Activated T-cell treated with anti-CD3 and anti-CD28 coated beads for 1 hour (primary cell): ENCODE data around the gene FEV.
"Not testable (repeated sequence)": the region's sequence is repeated elsewhere in the genome, so short reads cannot be mapped to it uniquely, and the experiment has no call there.

Experiments
- DNase-seq: peaks from one replicate; pipeline ENCODE4 v3.0.0-alpha.2; 2020; ENCODE audit warnings: low read depth

Gene FEV

DNA sequence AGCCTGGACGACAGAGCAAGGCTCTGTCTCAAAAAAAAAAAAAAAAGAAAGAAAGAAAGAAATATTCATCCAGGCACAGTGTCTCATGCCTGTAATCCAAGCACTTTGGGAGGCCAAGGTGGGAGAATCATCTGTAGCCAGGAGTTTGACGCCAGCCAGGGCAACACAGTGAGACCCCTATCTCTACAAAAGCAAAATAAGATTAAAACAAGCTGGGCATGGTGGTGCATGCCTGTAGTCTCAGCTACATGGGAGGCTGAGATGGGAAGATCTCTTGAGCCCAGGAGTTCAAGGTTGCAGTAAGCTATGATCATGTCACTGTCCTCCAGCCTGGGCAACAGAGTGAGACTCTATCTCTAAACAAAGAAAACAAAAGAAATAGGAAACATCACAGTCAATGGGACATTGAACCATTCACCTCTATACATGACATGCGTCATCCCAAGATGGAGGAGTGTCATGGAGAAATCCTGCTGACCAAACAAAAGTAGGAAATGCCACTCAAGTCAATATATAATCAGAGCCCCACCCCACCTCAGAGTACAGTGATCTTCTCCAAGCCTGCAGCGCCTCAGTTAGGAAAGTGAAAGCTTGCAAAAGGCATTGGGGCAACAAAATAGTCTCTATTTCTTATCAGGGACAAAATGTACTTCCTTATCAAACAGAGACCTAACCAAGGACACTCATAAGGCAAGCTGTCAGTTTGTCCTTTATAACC, 9.8 kb downstream of the FEV start:
- DNase-seq = no peak

DNA sequence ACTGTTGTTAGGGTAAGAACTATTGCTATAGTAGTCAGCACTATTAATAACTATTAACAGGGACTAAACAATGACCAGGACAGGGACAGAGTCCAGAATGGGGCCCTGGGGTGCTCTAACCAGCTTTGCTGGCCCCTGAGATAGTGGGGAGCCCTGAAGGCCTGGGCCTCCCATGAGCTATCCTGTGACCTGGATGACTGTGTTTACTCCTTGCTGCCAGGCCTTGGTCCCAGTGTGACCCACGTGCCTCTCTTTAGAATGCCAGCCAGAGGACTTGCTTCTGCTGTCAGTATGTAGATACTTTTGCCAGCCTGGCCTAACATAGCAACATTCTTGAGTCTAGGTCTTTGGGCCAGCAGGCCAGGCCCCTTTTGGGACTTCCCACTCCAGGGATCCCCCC, 14.1 kb downstream of the FEV start:
- DNase-seq = no peak

DNA sequence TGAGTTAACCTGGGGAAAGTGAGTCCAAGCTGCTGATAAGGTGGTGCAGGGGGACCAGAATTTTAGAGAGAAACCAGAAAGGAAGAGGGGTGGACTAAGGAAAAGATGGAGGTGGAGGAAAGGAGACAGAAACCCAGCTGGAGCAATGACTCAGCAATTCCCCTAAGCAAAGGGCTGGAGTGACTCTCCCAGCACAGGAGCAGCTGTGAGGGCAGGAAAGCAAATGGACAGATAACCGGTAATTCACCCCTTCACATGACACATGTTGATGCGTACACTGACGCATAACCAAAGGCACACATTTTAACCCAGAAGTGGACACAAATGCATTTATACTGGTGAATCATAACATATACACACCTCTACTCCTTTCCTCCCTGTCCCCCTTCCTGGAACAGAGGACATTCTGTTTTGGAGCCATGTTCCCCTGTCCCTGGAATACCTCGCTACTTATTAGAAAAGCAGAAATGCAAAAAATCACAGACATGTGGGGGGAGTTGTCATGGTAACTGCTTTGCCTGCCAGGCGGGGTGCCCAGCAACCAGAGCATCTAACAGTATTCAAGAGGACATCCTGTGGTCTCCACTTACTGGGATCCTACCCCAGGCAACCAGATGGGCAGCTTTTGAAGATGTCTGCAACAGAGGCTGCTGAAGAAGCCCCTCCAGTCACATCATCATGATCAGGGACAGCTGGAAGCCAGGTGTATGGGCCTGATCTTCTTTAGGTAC, 20.8 kb downstream of the FEV start:
- DNase-seq = no peak

DNA sequence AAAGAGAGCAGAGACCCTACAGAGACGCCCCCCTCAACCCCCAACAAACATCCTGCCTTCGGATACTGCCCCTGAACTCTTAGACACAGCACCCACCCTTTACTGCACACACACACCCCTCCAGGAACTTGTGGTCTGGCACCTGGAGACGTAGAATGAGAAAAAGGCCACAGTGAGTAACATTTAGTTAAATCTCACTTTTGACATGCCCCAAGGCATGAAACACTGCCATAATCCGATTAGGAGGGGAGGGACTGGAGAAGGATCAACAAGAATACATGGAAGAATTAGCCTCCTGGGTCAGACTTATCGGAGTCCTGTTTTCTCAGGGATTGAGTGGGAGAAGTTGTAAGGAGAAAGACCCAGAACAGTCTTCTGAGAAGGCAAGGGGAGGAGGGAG, 21.4 kb downstream of the FEV start:
- no peak for DNase-seq

DNA sequence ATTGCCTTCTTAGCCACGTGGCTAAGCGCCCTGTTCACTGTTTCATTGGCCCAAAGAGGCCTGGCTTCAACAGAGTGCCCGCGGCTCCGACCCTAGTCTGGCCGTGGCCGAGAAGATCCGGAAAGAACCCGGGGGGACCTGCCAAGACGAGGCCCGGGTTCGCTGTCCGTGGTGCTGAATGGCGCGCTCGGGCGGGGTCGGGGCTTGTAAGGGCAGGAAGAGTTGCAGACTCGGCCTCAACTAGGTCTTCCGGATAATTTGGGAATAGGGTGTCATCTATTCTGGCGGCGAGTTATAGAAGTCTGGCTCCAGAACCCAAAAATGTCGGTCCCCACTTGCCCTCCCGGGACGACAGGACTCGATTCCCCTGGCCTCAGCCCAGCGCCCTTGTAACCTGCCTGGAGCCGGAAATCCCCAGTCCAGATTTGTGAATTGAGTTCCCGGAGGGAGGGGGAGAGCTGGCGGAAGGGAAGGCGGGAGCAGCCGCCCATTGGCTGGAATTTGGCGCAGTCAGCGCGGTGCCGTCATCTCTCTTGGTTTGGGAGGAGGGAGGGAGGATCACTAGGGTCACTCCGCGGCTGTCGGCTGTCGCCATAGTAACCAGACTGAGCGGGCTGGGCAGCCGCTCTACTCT, 22.0 kb downstream of the FEV start:
- peak; percentile 60 for DNase-seq

- no peak for DNase-seq
Measured at GRCh38 chr2:218961651-218962570, 23.1 kb downstream of the FEV start.

- DNase-seq = no peak
Measured at GRCh38 chr2:218961229-218961628, 23.8 kb downstream of the FEV start.

GRCh38 chr2:218960309-218961165, 24.4 kb downstream of the FEV start:
- no peak for DNase-seq

DNA sequence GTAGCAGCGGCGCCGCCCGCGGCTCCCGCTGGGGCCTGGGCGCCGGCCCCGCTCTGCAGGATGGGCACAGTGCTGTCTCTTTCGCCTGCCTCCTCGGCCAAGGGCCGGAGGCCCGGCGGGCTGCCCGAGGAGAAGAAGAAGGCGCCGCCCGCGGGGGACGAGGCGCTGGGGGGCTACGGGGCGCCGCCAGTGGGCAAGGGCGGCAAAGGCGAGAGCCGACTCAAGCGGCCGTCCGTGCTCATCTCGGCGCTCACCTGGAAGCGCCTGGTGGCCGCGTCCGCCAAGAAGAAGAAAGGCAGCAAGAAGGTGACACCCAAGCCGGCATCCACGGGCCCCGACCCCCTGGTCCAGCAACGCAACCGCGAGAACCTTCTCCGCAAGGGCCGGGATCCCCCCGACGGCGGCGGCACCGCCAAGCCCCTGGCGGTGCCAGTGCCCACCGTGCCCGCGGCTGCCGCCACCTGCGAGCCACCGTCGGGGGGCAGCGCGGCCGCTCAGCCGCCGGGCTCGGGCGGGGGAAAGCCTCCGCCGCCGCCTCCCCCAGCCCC, 25.1 kb downstream of the FEV start:
- no peak for DNase-seq

DNA sequence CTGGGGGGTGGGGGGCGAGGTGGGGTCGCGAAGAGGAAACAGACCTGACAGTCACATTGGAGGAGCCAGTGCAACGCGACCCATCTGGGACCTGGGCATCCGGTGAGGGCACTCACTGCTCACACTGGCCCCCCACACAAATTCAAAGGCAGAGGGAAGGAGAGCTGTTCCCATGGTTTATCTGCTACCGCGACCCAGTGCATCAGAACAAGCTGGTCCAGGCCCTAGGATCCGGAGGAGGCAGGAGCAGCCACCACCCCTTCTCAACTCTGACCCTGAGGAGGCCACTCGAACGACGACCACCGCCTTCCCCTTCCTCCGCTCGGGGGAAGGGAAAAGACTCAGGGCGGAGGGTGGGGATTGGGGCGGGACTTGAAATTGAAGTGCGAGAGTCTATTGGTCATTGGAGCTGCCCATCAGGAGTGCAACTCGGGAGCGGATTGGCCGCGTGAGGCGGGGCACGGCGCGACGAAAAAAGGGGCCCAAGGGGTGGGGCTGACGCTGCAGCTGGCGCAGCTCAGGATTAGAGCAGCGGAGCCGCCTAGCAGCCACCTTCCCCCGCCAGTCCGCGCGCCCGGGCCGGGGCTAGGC, 25.7 kb downstream of the FEV start, which contains the start of gene CDK5R2:
TSS of gene CDK5R2 (plus strand) at position 526 of the 591 bp plus-strand sequence. CDS start 155 bp downstream, outside the sequence.
- peak; percentile 33 for DNase-seq

DNA sequence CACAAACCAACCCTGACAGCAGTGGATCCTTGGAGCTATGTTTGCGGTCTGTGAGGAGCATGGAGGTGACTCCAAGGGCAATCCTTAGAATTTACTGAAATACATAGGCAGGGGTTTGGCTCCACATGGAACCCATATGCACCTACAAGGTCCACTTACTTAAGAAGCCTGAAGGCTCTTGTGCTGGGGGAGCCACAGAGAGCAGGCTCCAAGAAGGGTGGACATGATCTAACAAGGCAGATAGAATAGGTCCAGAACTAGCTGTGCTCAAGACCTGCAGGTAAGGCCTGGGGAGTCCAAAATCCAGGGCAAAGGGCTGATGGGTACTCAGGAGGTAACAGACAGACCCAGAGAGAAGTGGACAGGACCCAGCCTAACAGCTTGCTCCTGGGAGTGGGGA, 26.7 kb downstream of the FEV start:
- DNase-seq = no peak

DNA sequence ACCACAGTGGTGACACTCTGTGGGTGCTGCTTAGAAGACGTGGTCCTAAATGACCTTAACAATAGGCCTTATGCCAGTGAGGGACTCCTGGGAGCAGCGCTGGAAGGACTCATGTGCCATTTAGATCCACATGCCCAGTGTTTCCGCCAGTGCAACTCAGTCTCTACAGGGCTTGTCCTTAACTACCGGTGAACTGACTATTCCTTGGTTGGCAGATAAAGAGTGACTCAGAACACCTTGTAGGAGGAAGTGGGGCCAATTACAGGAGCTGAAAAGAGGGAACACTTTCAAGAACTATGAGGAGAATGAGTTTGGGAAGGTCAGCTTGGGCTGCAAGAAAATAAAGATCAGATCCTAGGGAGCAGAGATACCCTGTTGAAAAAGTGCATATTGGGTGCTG, 27.3 kb downstream of the FEV start:
- no peak for DNase-seq

DNA sequence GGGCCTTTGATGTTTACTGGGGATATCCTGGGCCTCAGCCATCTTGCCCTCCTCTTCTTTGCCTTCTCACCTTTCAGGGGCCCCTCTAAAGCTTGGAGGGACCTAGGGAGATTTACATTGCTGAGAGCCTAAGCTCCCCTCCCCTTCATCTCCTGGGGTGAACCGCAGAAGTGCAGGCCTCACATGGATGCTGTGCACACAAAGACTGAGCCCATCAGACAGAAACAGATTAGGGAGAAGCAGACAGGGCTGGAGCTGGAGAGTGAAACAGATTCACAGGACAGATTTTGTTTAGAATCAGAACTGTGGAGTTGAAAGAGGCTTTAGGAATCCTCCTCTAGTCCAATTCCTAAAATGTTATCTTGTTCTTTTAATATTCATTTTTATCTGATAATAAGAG, 28.9 kb downstream of the FEV start:
- no peak for DNase-seq

DNA sequence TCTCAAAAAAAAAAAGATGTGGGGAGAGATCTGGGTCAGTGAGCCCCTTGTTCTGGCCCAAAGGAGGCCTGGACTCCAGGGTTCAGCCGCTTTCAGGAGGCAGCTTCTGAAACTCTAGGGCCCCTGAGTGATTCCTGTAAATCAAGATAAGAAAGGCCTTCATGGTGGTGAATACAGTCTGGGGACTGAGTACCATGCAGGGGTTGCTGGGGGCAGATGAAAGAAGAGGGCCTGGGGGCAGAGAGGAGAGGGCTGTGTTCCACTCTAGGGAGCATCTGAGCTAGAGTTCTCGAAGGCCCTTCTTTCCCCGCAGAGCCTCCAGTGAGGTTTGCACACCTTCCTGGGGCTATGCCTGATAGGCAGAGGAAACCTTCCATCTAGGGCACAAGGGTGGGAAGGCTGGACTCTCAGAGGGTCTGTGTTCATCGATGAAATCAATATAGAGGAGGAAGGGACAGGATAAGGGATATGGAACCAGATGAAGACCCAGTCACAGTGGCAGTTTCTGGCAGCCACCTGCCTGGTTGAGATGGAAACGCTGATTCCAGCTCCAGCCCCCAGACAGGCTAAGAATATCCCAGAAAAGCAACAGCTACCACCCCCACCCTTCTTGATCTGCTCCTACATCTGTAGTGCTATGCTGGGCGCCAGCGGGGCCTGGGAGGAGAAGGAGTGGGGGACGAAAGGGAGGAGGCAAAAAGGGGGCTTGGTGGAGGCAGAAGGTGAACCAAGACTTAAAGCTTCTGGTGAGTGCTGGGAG, 30.3 kb downstream of the FEV start:
- no peak for DNase-seq

GRCh38 chr2:218953366-218953954, 31.5 kb downstream of the FEV start:
- no peak for DNase-seq

GRCh38 chr2:218952160-218952559, 32.8 kb downstream of the FEV start:
- DNase-seq = no peak

DNA sequence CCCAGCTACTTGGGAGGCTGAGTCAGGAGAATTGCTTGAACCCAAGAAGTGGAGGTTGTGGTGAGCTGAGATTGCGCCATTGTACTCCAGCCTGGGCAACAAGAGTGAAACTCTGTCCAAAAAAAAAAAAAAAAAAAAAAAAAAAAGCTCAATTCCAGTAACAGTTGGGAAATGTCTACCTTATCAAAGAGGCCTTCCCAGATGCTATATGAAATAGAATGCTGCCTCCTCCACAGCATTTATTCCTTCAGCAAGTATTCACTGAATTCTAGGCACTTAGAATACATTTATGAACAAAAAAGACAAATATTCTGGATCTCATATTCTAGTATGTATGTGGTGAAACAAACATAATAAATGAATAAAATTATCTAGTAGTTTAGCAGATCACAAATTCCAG, 38.4 kb downstream of the FEV start:
- no peak for DNase-seq

- DNase-seq = no peak
Measured at GRCh38 chr2:218944759-218945404, 40.1 kb downstream of the FEV start.

- not testable (repeated sequence) for DNase-seq
Measured at GRCh38 chr2:218931751-218932150, 53.2 kb downstream of the FEV start.
